ACHN (cell line): ENCODE measurements around the gene FLT4.
"Not testable (repeated sequence)": the region's sequence is repeated elsewhere in the genome, so short reads cannot be mapped to it uniquely, and the experiment has no call there.

Experiments
- DNase-seq: peaks from one replicate; pipeline ENCODE4 v3.0.0-alpha.2; 2015
- in situ Hi-C: cut with HindIII; loops from 2 replicates; pipeline ENCODE4 v1.10.0; 2017; ENCODE audit warnings: low sequenced_read_pairs, low pct_ligation_motif_present, low pct_unique_long_range_greater_than_20kb

FLT4 gene

DNA sequence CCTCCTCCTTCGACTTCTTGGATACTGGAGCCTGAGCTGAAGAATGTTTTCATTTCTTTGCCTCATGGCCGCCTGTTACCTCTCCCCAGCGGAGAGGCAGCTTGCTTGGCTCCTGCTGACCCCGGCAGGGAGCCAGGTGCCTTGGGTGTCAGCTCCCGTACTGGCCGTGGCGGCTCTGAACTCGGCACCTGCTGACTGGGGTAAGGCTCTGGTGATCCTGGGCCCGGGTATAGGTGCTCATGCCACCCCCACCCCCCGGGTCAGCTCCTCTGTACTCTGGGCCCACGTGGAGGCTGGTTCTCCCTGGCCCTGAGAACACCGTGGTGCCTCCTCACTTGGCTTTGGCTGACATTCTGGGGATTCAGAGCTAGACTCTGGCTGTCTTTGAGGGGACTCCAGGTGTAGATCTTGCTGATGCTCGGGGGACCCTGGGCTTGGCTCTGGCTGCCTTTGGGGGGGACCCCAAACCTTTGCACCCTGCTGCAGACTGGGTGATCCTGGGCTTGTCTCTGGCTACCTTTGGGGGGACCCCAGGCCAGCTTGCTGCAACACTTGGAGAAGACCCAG lies 22.6 kb upstream of the FLT4 start:
- in situ Hi-C loops, DNase-seq: not testable (repeated sequence)

DNA sequence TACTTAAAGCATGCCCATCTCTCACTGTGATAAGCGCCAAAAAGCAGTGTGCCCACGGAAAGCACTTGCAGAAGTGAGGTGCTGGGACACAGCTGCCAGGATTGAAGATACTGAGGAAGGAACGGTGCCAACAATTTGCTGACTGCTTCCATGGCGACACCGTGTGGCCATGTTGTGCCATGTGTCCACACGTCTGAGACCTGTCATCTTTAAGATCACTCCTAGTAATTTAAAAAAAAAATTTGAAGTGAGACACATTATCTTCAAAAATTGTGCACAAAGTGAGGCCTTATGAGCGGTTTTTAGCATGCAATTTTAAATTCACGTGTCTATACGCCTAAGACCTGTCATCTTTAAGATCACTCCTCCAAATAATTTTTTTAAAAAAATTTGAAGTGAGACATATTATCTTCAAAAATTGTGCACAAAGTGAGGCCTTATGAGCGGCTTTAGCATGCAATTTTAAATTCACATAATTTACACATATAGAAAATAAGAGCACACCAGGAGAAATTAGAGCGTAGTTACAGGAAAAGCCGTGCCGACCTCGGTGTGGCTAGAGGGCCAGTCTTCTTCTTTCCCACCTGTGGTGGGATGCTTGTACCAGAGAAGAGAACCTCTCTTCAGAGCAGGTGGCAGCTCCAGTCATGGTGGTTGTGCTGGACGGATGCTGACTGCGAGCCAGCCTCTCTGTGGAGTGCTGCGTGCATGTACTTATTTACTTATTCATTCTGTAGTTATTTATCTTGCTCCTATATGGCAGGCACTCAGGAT lies 21.4 kb upstream of the FLT4 start:
- peak; percentile 38 for DNase-seq
- in situ Hi-C loops: no loop called here

DNA sequence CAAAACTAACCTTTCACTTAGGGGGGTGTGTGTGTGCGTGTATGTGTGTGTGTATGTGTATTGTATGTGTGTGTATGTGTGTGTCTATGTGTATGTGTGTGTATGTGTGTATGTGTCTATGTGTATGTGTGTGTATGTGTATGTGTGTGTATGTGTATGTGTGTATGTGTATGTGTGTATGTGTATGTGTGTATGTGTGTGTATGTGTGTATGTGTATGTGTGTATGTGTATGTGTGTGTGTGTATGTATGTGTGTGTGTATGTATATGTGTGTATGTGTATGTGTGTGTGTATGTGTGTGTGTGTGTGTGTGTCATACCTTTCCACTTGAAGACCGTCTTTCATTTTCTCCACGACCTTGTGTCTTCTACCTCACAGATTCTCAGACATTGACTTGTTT lies 20.8 kb upstream of the FLT4 start:
- DNase-seq: no peak
- in situ Hi-C loops: no loop called here

DNA sequence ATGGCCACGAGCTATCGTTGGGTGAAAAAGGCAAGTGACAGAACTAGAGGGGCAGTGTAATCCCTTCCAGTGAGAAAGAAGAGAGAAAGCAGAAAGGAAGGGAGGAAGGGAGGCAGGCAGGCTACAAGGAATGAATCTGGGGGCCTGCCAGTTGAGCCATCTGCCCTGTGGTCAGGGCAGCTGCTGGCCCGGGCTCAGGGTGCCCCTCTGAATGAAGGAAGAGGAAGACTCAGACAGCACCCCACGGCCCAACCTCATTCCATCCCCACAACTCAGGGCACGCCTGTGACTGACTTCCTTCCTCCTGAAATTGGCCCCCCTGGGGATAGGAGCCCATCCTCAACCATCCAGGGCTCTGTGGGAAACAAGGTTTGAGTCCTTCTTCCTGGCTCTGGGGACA lies 20.3 kb upstream of the FLT4 start:
- in situ Hi-C loops: no loop called here
- no peak for DNase-seq

DNA sequence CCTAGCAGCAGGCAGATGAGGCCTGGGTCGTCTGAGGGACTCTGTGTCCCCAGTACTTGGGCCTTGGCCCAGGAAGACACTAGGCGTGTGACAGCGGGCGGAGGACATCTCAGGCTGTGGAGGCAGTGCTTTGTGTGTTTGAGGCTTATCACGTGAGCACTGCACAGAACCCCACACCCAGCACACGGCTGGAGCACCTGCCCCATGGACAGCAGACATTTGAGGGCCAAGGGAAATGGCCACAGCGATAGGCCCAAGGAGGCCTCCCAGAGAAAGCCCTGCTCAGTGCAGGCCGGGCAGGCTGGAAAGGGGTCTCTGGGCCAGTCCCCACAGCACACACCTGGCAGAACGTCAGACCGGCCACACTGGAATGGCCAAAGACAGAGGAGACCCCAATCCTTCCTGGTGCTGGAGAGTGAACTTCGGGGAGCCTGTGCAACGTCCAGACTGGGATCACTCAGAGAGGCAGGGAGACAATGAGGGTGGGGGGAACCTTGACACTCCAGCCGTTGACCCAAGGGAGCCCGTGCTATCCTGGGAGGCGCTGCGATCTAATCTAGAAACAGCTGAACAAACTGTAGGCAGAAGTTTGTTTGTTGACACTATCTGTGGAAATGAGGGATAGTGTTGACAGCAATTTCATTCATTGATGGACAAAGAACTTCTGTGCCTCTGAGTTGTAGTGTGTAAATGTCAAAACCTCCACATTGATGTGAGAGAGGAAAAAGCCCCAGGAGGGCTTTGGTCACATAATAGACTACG lies 19.6 kb upstream of the FLT4 start:
- in situ Hi-C loops: no loop called here
- DNase-seq: no peak

DNA sequence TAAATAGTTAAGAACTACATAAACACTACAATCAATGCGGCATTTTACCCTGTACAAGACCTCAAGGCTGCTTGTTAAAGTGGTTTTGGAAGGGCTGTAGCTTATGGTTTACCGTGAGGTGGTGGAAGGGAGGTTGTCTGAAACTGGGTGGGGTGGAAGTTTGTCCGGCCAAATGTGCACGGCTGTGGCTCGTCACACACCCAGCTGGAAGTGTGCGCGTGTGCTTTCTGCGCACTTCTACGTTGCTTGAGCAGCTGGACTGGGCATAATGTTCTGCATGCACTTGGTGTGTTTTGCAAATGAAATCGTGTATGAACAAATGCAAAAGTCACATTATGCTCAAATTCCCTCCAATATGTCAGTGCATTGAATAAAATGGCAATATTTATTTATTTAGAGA lies 17.4 kb upstream of the FLT4 start:
- no peak for DNase-seq
- in situ Hi-C loops: no loop called here

DNA sequence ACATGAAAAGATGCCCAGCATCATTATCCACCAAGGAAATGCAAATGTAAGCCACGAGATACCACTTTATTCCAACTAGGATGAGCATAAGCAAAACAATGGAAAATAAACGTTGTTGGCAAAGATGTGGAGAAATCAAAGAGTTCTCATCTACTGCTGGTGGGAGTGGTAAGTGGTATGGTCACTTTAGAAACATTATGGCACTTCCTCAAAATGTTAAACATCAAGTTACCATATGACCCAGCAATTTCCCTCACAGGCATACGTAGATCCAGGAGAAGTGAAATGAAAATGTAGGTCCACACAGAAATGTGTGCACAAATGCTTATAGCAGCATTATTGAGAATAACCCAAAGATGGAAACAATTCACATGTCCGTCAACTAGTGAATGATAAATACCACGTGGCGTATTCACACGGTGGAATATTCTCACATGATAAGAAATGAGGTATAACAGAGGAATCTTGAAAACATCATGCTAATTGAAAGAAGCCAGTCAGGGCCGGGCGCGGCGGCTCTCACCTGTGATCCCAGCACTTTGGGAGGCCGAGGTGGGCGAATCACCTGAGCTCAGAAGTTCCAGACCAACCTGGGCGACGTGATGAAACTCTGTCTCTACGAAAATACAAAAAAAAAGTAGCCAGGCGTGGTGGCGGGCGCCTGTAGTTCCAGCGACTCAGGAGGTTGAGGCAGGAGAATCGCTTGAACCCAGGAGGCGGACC lies 16.4 kb upstream of the FLT4 start:
- in situ Hi-C loops: no loop called here

DNA sequence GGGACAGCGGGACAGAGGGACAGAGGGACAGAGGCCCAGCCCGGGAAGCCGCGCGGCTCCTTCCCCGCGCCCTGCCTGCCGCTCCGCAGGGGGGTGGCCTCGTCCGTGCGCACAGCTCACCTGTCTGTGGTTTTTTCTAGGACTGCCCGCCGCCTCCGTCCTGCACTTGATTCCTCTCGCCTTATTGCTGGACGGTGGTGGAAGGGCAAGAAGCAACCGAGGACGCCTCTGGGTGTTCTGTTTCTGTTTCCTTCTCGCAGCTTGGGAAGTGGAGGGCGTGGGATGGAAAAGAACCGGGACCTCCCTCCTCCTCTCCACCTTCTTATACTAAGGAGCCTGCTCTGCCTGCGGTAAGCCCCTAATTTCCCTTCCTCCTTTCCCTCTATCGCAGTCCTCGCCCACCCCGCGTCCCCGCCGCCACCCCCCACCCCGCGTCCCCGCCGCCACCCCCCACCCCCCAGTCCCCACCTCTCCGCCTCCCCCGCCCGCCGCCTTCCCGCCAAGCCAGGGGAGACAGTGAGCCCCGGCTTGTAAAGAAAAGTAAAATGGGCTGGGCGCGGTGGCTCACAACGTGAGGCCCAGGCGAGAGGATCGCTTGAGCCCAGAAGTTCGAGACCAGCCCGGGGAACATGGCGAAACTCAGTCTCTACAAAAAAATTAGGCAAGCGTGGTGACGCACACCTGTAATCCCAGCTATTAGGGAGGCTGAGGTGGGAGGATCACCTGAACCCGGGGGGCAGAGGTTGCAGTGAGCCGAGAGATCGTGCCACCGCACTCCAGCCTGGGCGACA lies 9.6 kb upstream of the FLT4 start:
- in situ Hi-C loops: no loop called here
- no peak for DNase-seq

More for the DNA sequence above, 16.4 kb upstream of the FLT4 start:
- DNase-seq: no peak

DNA sequence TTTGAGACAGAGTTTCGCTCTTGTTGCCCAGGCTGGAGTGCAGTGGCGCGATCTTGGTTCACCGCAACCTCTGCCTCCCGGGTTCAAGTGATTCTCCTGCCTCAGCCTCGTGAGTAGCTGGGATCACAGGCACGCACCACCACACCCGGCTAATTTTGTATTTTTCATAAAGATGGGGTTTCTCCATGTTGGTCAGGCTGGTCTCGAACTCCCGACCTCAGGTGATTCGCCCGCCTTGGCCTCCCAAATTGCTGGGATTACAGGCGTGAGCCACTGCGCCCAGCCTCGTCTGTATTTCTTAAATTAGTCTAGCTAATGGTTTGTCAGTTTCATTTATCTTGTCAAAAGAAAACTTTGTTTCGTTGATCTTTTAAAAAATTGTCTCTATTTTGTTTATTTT lies 5.8 kb upstream of the FLT4 start:
- in situ Hi-C loops, DNase-seq: not testable (repeated sequence)

DNA sequence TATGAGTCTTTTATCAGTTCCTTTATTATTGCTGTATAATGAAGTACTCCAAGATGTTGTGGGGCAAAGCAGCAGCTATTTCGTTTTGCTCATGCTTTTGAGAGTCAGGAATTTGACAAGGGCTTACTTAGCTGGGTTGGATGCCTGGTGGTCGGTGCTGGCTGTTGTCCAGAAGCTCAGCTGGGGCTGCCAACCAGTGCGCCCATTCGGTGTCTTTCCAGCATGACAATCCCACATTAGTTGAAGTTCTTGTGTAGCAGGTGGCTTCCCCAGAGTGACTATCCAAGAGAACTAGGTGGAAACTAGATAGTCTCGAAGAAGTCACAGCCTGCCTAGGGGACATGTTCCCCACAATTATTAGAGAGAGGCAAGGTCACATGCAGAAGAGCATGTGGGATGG lies 3.4 kb upstream of the FLT4 start:
- DNase-seq: no peak

DNA sequence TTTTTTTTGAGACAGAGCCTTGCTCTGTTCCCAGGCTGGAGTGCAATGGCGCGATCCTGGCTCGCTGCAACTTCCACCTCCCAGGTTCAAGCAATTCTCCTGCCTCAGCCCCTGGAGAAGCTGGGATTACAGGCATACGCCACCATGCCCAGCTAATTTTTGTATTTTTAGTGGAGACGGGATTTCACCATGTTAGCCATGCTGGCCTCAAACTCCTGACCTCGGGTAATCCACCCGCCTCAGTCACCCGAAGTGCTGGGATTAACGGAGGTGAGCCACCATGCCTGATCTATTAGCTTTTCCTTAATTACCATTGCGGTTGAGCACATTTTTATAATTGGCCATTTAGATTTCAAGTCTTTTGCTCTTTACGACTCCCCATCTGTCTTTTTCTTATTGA lies 2.9 kb upstream of the FLT4 start:
- DNase-seq: no peak
- in situ Hi-C loops: no loop called here

More for the DNA sequence above, 3.4 kb upstream of the FLT4 start:
- in situ Hi-C loops: no loop called here

DNA sequence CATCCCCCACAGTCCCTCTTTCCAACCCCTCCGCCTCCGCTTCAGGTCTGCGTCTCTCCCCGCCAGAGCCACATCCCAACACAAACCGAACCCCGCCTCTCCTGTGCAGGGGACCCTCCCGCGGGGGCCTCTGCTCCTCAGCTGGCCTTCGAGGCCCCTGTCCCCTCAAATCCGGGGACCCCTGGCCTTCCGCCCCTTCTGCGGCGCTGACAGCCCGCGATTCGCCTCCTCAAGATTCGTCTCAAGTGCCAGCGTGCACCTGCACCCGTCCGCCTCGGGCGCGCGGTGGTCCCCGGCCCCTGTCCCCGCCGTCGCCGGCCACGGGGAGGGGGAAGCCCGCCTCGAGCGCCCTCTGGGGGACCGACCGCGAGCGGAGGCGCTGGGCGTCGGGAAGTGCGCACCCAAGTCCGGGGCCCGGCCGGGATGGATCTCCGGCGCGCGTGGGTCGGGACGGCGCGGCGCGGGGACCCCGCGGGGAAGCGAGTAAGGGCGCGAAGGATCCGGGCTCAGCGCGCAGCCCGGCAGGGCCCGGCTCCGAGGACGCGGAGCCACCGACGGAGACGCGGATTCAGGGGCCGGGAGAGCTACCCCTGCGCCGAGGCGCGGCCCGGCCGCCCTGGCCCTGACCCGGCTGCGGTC lies 623 bp downstream of the FLT4 start:
- in situ Hi-C loops: no loop called here
- no peak for DNase-seq

DNA sequence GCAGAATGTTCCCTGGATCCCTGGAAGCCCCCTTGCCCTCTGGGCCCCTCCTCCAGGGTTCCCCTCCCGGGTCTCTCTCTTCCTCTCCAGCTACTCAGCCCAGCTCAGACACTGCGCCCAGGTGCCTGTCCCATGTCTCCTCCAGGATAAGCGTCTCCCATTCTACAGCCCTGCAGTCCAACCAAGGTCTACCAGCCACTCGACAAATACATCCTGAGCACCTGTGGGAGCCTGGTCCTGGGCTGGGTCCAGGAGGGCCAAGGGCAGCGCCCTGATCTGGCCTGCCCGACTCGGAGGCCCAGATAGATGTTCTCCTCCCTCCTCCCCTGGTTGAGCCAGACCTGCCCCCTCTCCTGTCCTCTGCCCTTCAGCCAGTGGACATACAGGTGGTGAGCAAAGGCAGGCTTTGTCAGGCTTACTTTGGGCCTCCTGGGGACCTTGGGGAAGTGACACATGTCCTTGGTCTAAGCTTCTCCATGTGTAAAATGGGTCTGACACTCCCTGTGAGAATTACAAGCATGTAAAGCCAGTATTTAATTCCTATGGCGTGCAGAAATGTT lies 1.4 kb downstream of the FLT4 start:
- in situ Hi-C loops: no loop called here
- DNase-seq: no peak

DNA sequence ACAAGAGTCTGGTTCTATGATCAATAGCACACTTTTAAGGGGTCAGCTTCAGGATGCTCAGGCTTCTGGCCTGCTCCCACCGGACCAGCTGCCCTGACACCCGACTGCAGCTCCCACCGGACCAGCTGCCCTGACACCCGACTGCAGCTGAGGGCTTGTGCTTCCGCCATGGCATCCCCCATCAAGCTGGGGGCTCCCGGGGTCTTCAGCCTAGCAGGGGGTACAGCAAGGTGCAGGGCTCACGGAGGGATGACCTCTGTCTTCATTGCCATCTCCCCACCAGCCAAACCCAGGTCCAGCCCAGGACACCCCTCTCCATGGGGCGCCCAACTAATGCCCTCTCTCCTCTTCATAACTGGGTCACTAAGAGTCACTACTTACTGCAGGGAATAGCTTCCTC lies 1.9 kb downstream of the FLT4 start:
- in situ Hi-C loops: no loop called here
- DNase-seq: no peak

DNA sequence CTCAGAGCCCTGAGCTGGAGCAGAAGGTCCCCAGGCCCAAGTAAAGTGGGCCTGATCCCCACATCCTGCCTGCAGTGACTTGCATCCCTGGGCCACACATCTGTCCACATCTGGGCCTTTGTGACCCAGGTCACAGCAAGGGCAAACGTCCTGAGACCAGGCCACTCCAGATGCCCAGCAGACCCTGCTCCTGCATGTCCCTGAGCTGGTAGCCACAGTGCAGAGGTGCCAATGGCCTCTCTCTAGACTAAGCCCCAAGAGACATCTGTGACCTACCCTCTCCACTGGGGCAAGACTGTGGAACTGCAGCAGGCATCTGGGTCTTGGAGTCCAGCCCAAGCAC lies 2.5 kb downstream of the FLT4 start:
- DNase-seq: no peak
- in situ Hi-C loops: no loop called here

DNA sequence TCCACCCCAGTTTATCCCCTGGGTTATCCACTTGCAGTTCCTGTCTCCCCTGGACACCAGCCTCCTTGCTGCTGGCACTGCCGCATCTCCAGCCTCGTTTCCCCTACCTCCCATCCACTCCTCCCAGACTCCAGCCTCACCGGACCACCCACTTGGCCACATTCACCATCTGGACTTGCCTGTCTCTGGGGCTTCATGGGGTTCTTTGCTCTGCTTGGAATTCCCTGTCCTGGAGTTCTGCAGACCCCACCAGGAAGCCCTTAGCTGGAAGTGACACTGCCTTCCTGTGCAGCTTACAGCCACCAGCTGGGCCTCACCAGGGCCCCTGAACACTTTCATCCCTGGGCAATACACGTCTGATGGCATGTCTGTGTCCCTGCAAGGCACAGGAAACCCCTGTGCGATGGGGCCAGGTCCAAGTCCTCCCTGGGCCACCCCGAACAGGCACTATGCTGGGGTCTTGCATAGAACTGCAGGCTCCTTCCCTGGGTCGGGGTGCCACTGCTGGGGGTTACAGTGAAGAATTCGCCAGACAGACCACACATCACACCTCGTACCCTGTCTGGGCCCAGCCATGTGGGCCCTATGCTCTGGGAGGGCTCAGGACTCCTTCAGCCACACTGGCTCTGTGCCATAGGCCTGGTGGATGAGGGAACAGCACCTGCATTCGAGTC lies 3.0 kb downstream of the FLT4 start:
- in situ Hi-C loops: no loop called here
- DNase-seq: no peak
